SK-N-SH treated with all-trans-retinoic acid at 6 μM for 48 hours (cell line): ENCODE results near the gene ERICH4.

Source experiments
- ARNTL ChIP-seq: fragments of 450-650 bp; formaldehyde crosslinking; IDR thresholded peaks from 2 replicates; pipeline ENCODE4 v1.5.0; 2020; ENCODE audit warnings: low read depth, mild to moderate bottlenecking, moderate library complexity, borderline replicate concordance
- BACH2 ChIP-seq: fragments of 250-450 bp; sonication (Bioruptor Pico); IDR thresholded peaks from 2 replicates; pipeline ENCODE4 v1.9.0; 2021; ENCODE audit warnings: mild to moderate bottlenecking, borderline replicate concordance
- CREB5 ChIP-seq: fragments of 250-450 bp; sonication (Bioruptor Pico); IDR thresholded peaks from 2 replicates; pipeline ENCODE4 v1.5.1; 2020; ENCODE audit warnings: low read depth, mild to moderate bottlenecking, moderate library complexity
- CSDC2 ChIP-seq: fragments of 250-450 bp; sonication (Bioruptor Pico); IDR thresholded peaks from 2 replicates; pipeline ENCODE4 v1.5.0; 2020; ENCODE audit warnings: mild to moderate bottlenecking, moderate library complexity
- GLIS3 ChIP-seq: fragments of 250-450 bp; sonication (Bioruptor Pico); IDR thresholded peaks from 2 replicates; pipeline ENCODE4 v1.5.0; 2020; ENCODE audit warnings: mild to moderate bottlenecking, moderate library complexity
- ISL1 ChIP-seq: fragments of 250-450 bp; sonication (Bioruptor Pico); IDR thresholded peaks from 2 replicates; pipeline ENCODE4 v2.1.2; 2022; ENCODE audit warnings: mild to moderate bottlenecking, moderate library complexity
- POU6F1 ChIP-seq: fragments of 250-450 bp; sonication (Bioruptor Pico); IDR thresholded peaks from 2 replicates; pipeline ENCODE4 v1.8.0; 2021; ENCODE audit warnings: low read depth, mild to moderate bottlenecking, moderate library complexity, borderline replicate concordance
- RARB ChIP-seq: fragments of 250-450 bp; sonication (Bioruptor Pico); IDR thresholded peaks from 2 replicates; pipeline ENCODE4 v1.8.0; 2021; ENCODE audit warnings: mild to moderate bottlenecking, moderate library complexity
- TCF4 ChIP-seq: fragments of 250-450 bp; sonication (Bioruptor Pico); IDR thresholded peaks from 2 replicates; pipeline ENCODE4 v1.8.0; 2021; ENCODE audit warnings: mild to moderate bottlenecking, moderate library complexity, borderline replicate concordance
- TOX ChIP-seq: fragments of 250-450 bp; sonication (Bioruptor Pico); IDR thresholded peaks from 2 replicates; pipeline ENCODE4 v1.8.0; 2021; ENCODE audit warnings: mild to moderate bottlenecking, moderate library complexity, borderline replicate concordance
- TSHZ2 ChIP-seq: fragments of 250-450 bp; sonication (Bioruptor Pico); IDR thresholded peaks from 2 replicates; pipeline ENCODE4 v1.5.0; 2020; ENCODE audit warnings: mild to moderate bottlenecking, moderate library complexity
- ZFP3 ChIP-seq: fragments of 250-450 bp; sonication (Bioruptor Pico); IDR thresholded peaks from 2 replicates; pipeline ENCODE4 v1.5.0; 2020; ENCODE audit warnings: mild to moderate bottlenecking, moderate library complexity
- TF ChIP-seq, protein P1 (sequence below): fragments of 250-450 bp; sonication (Bioruptor Pico); IDR thresholded peaks from 2 replicates; pipeline ENCODE4 v1.8.0; 2020; ENCODE audit warnings: mild to moderate bottlenecking, moderate library complexity, borderline replicate concordance

DNA sequence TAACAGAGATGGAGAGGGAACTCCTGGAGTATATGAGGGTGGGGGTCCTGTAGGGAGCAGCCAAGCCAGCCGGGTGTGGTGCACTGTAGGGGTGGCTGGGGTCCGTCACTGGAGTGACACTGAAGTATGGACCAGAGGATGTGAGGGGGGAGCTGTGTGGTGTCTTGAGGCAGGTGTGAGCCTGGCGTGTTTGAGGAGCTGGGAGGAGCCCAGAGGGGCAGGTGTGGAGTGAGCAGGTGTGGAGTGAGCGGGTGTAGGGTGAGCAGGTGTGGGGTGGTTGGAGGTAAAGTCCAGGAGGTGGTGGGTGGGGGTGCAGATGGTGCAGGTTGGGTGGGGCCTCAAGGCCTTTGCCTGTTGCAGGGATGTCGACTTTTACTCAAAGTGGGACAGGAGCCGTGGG, 21.6 kb upstream of the ERICH4 start:
- TF ChIP-seq ARNTL (no peak), TCF4 (CRISPR knock-in tag) (no peak), TOX (no peak), ZFP3 (CRISPR knock-in tag) (no peak), POU6F1 (CRISPR knock-in tag) (no peak), BACH2 (CRISPR knock-in tag) (no peak), ISL1 (CRISPR knock-in tag) (no peak), CREB5 (no peak), GLIS3 (no peak), TSHZ2 (no peak), CSDC2 (no peak), RARB (CRISPR knock-in tag) (no peak)
- TF ChIP-seq, protein P1, sequence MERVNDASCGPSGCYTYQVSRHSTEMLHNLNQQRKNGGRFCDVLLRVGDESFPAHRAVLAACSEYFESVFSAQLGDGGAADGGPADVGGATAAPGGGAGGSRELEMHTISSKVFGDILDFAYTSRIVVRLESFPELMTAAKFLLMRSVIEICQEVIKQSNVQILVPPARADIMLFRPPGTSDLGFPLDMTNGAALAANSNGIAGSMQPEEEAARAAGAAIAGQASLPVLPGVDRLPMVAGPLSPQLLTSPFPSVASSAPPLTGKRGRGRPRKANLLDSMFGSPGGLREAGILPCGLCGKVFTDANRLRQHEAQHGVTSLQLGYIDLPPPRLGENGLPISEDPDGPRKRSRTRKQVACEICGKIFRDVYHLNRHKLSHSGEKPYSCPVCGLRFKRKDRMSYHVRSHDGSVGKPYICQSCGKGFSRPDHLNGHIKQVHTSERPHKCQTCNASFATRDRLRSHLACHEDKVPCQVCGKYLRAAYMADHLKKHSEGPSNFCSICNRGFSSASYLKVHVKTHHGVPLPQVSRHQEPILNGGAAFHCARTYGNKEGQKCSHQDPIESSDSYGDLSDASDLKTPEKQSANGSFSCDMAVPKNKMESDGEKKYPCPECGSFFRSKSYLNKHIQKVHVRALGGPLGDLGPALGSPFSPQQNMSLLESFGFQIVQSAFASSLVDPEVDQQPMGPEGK (CRISPR knock-in tag), result no peak
